ENCODE measurements around the gene L3MBTL3.

The L3MBTL3 gene

DNA sequence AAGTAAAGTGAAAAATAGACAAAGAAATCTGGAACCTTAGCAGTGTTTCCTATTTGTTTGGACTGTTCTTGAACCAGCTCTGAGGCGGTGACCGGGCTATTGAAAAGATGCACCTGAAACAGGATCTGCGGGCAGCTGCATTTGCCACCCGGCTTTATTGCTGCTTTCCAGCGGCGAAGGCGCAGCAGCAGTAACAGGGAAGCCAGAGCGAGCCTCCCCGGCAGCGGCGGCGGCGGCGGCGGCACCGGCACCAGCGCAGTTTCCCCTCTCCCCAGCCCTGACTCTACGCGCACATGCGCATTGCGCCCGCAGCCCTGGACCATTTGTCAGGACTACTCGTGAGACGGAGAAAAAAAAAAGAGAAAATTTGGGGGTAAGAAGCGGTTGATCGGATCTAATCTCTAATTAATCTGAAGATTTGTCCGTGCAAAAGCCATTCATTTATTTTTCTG lies at the start of gene L3MBTL3:
Gene L3MBTL3, plus strand, starts transcription at position 290 of the 452 bp plus-strand sequence. CDS start 24,119 bp downstream, outside the sequence.
- DNase-seq: peak; percentile 88

DNA sequence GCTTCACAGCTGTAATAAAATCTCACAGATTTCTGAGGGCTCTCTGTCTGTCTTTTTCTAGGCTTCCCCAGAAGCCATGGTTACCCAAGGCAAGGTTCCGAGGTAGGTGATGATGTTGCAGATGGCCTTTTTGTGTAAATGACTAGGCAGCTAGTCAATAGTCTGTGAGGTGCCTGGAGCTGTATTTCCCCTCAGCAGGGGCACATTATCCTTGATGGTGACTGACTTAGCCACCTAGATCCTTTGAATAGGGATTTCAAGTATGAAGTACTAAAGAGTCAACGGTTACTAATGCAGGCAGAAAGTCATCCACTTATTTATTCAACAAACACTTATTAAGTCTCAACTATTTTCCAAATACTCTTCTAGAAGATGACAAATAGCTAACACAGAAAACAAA lies 49.3 kb upstream of the L3MBTL3 start:
- no peak for DNase-seq

DNA sequence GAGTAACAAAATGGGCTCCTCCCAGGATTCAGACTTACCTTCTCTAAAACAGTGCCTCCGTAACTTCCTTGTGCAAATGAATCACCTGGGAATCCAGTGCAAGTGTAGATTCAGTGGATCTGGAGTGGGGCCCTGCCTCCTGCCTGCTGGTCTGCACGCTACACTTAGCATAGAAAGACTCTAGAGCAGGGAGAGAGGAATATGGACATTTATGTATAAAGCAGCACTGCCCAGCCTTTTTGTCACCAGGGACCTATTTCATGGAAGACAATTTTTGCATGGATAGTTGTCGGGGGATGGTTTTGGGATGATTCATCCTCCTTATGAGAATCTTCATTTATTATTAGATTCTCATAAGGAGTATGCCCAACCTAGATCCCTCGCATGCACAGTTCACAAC lies 42.3 kb upstream of the L3MBTL3 start:
- no peak for DNase-seq

DNA sequence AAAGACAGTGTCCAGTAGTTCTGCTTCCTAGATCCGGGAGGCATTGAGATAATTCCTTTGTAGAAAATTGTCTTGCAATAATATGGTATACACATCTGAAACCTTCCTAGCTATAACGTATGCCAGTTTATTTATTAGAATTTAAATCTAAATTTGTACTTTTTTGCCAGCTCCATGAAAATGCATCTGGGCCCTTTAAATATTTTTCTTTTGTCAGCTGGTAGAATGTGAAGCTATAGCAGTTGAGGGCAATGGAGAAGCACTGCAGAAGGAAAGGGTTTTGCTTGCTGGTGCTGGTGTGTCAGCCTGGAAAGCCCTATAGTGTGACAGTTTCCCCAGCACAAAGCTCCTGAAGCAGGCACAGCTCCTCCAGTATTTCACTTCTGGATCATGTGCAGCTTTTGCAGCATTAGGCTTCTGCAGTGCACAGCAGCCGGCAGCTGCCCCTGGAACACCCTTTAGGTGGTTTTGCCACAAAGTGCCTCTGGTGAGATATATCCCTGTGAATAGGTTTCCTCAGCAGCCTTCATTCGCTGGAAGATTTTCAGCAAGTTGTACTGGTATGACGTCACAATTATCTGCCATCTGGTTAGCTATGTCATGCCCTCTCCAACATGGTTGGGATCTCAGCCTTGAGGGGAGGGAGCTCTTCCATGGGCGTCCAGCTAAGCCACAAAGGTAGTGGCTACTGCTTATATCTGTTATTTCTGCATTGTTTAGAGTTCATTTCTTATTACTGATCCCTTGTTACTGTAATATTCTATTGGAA lies 40.0 kb upstream of the L3MBTL3 start:
- no peak for DNase-seq

DNA sequence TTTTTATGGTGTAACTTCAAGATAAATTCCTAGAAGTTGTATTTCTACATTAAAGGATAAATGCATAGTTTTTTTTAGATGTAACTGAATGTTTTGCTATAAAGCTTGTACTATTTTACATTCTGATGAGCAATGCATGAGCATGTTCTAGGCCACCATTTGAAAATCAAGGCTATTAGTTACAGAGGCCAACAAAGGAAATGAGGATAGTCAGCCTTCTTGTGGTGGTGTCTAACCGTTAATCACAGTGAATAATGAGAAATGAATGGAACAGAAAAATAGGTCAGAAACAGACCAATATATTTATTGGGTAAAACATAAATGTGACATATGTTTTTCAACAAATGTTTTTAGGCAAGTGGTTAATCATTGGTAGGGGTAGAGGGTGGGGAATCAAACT lies 37.6 kb upstream of the L3MBTL3 start:
- no peak for DNase-seq

DNA sequence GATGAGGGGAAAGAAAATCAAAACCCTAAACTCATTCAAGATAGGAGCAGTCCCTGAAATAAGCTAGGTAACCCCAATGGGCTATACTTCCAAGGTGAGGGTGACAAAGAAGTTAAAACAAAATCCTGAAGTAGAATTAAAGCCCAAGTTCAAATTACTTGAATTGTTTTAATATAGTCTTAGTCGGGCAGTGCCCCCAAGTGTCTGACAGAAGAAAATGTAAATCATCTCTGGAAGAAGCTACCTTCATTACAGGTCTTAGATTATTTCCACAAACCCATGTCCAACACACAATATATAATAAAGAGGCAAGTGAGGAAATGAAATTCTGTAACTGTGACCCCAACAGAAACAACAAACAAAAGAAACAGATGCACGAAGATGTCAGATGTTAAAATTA lies 36.8 kb upstream of the L3MBTL3 start:
- DNase-seq: no peak

DNA sequence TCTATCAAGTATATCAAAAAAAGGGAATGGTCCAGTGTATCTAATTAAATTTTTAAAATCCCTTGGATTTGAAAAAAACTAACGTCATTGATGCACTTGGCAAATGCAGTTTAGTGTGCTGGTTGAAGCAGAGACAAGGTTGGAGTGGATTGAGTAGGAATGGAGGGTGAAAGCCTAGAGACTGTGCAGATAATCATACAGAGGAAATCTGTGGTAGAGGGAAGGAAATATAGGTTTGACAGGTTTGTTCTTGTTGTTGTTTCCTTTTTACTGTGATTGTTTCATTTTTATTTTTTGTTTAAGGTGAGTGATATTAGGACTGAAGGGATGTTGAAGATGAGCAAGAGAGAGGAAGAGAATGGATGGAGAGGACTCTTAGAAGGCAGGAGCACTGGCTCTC lies 29.0 kb upstream of the L3MBTL3 start:
- peak; percentile 2 for DNase-seq

DNA sequence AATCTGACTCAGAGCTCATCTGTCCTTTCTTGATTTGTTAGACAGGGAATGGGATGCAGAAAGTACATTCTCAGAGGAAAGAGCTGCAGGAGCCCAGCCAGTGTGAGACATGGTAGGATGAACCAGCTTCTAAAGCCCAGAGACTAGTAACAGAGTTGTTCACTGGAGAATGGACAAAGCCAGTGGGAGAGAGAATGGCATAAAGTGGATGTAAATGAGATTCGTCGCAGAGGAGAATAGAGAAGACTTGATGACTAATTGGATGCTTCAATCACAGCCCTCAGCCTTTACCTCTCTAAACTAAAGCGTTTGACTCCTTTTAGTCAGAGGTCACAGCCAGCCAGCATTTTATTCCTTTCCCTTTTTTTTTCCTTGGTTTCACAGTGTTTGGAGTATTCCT lies 25.5 kb upstream of the L3MBTL3 start:
- DNase-seq: no peak

DNA sequence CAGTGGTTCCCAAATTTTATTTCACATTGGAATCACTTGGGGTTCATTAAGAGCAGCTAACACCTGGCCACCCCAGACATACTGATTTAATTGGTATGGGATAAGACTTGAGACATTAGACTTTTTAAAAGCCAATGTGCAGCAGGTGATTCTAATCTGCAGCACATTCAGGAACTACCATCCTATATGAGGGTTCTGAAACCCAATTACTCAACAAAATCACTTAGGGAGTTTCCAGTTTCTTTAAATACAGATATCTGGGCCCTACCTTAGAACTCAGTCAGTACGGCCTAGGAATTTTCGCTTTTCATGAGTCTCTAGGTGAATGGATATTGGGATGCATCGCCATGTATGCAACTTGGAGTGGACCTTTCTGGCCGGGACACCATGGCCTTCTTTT lies 24.0 kb upstream of the L3MBTL3 start:
- no peak for DNase-seq

DNA sequence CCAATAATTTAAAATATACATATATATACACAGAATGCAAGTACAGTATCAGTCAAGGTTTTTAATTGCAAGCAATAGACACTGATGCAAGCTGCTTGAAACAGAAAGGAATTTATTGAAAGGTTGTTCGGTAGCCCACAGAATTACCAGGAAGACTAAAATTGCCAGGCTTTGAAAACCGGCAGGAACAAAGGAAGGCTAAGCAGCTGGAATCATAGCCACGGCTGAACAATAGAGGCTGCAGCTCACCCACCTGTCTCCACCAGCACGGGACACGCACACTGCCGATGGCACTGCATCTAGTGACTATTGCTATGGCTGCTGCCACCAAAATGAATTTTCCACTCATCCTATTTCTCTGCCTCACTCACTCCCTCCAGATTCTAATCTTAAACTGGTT lies 22.0 kb upstream of the L3MBTL3 start:
- no peak for DNase-seq

DNA sequence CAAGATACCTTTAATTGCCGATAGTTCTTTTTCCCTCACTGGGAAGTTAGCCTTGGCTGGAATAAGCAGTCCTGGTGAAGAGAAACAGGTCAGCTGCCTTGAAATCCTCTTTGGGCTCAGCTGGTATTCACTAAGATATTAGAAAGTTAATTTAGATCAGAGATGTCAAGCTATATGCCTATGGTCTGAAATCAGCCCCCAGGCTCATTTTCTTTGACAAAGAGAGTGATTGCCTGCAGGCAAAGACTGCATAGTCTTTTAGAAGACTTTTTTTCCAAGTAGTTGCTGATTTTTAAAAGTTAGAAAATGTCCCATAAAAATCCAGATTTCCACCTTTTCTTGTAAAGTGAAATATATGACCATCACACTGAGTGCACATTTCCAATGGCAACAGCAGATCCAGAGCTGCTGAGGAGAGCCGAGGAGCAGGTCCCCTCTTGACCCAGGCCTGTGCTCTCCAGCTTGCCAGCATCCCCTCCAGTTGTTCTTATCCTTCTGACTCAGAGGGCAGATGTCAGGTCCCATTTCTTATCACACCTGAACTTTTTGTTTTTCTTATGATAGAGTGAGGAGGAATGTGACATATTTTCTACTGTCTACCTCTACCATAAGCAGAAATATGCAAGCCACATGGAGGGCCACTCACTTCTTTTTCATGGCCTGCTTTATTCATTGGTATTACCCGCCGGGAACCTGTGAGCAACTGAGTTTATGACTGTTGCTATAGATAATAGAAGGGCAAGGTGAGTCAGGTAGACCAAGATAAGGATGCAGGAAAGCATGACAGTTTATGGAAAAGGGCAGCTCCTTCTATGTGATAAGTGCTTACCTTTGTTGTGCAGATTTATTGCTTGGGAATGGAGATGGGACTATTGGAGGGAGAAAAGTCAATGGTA lies 17.6 kb upstream of the L3MBTL3 start:
- no peak for DNase-seq

DNA sequence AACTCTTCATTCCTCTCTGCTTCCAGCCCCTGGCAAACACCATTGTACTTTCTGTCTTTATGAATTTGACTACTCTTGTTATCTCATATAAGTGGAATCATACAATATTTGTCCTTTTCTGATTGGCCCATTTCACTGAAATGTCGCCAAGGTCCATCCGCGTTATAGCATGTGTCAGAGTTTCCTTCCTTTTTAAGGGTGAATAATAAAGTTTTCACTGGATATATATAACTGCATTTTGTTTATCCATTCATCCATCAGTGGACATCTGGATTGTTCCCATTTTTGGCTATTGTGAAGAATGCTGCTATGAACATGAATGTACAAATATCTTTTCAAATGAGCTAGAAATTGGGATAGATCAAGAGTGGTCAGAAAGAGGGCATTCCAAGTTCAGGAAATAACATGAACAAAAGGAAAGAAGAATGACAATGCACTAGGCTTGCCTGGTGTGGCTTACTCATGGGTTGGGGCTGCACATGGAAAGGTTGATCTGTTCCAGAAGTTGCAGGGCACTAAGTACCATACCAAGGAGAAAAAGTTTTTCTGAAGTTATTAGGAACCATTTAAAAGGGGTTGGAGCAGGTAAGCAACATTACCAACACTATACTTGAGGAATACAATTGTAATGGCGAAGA lies 10.0 kb upstream of the L3MBTL3 start:
- no peak for DNase-seq

DNA sequence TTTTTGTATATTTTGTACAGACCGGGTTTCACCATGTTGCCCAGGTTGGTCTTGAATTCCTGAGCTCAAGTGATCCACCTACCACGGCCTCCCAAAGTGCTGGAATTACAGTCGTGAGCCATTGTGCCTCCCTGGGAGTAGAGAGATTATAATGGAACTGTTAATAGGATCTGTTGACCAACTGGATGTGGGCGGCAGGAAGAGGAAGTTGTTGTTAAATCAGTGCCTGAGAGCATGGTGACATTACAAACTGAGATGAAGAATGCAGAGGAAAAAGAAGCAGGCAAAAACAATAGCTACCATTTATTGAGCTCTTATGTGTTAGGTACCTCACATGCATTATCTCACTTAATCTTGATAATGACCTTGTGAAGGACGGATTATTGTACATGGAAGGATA lies 9.2 kb upstream of the L3MBTL3 start:
- no peak for DNase-seq

DNA sequence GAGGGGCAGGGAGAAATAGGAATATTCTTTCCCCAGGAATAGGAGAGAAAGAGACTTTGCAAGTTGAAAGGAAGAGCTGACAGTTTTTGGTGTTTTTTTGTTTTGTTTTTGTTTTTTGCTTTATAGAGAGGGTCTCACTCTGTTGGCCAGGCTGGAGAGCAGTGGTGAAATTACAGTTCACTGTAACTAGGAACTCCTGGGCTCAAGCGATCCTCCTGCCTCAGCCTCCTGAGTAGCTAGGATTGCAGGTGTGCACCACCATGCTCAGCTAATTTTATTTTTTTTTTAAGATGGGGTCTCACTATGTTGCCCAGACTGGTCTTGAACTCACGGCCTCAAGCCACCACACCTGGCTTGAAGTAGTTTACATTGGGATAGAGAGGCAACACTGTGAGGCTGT lies 8.0 kb upstream of the L3MBTL3 start:
- DNase-seq: no peak

DNA sequence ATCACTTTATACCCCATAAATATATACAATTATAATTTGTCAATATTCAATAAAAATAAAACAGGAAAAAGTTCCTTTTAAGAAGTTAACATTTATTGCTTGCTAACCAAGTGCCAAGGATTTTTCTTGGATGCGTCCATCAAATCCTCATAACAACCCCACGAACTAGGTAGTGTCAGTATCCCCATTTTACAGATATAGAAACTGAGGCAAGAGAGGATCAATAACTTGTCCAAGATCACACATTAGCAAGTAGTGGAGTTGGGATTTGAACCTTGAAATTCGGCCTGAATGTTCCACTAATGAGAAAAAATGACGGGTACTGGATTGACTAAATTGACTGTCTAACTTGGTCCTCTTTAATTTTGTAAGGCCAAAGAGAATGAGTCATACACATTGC lies 5.7 kb upstream of the L3MBTL3 start:
- DNase-seq: no peak

DNA sequence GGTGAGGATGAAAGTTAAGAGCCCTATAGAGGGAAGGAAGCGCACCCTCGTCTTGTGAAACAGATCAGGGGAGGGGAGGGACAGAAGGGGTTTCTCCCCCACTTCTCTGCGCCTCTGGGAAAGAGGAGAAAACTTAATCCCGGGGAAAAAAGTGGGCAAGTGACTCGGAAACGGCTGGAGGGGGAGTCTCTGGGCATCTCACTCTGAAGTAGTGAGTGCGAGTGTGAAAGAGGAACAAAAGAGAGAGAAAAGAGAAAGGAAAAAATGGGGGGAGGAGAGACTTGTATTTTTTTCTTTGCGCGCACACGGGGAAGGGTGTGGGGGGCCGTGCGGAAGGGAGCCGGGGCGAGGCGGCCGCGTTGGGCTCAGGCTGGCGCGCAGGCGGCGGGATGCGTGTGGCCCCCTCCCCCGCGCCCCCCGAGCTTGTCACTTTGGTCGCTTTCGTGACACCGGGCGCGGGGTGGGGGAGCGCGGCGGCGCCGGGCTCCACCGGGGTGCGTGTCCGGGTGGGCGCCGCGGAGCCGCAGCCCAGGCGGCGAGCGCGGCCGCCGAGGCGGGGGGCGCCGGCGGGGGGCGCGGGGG lies 454 bp downstream of the L3MBTL3 start:
- DNase-seq: peak; percentile 30

DNA sequence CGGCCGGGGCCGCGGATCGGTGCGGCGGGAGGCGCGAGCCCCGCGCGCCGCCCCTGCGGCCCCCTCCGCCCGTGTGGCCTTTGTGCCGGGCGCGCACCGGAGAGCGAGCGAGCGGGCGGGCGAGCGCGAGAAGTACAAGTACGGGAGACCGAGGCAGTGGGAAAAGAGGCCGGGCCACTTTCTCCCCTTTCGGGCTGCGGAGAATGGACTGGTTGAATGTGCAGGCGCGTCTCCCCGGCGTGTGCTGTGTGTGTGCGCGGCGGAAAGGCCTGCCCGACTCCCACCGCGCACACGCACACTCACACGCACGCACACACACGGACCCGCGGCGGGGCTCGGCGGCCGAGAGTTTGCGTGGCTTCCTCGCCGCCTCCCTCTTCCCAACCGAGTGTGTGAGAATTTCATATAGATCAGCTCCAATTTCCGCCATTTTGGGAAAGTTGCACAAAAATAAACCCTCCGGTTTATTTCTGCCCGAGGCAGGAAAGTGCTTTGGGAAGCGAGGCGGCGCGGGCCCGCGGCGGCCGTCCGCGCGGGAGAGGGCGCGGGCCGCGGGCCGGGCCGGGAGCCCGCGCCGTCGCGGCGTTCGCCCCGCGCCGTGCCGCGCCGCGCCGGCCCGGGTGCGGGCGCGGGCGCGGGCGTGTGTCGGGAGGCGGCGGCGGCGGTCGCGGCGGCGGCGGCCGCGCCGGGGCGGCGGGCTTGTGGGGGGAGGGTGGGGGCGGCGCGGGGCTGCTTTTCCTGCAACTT lies 1.1 kb downstream of the L3MBTL3 start:
- DNase-seq: peak; percentile 24

DNA sequence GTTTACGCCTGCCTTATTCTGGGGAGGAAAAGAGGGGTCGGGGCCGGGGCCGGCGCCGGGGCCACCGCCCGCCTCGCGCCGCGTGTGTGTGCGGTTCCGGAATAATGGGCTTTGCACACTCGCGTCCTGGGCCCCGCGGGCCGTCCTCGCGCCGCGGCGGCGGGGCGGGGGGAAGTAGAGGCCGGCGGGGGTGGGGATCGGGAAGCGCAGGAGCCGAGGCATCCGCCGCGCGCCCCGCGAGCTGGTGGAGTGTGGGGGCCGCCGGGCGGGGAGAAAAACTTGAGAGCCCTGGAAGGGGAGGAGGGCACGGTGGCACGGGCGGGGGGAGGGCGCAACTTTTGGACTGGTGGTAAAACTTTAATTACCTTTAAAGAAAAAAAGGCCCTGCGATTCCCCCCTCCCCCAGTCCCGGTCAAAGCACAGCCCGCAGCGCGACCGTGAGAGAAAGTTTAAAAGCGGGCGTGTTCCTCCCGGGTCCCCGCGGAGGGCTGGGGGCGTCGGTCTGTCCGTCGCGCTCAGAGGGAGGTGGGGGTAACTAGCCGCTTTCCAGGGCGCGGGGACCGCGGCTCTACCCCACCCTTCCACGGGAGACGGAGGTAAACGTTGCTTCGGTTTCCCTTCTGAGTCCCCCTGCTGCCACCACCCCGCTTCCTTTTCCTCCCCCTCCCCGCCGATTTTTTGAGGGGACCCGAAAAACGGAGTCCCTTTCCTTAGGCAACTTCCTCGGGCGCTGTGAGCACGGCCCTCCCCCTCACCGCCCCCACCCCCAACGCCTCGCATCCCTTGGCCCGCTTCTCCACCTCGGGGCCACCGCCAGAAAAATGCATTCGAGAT lies 1.9 kb downstream of the L3MBTL3 start:
- DNase-seq: peak; percentile 57

DNA sequence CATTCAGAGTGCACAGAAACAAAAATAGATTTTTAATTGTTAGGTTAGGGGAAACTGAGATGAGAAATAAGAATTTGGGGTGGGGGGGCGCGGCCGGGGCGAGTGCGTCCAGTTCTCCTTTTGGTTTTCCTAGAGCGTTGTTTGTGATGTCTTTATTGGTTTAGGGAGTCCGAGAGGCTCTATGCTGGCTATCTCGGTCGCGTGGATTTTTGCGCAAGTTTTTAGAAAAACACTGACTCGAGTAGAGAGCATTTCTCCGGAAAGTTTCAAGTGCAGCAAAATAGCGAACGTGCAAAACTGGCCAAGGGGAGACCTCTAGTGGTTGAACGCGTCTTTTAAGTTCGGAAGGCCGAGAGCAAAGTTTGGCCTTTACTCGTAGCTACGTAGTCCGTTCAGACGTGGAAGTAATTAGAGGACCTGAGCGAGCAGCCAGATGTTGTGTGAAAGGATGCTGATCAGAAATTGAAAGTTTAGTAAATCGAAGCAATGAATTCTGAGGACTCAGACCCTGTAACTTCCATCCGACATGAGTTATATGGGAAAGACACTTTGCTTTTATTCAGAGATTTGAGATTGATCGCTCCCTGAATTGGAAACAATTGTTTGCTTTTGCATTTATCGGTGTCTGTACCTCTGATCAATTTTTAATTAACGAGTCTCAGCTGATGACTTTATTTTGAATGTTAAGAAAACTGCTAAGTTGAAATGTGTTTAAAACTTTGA lies 2.7 kb downstream of the L3MBTL3 start:
- DNase-seq: peak; percentile 91

DNA sequence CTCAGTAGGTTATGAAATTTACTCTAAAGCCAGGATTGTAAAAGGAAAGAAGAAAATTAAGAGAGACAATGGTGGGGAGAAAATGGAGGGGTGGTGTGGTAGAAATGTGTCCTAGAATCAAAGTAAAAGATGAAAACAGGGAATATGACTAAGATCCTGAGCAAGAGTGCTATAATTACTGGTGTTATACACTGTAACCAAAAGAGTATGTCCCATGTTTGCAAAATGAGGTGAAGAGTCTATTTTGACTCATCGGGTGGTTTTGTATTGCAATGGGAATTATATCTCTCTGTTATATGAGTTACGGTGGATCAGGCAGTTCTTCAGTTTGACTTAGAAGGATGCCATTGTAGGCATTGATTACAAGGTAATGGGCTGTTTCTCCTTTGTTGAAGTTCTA lies 8.5 kb downstream of the L3MBTL3 start:
- DNase-seq: no peak

DNA sequence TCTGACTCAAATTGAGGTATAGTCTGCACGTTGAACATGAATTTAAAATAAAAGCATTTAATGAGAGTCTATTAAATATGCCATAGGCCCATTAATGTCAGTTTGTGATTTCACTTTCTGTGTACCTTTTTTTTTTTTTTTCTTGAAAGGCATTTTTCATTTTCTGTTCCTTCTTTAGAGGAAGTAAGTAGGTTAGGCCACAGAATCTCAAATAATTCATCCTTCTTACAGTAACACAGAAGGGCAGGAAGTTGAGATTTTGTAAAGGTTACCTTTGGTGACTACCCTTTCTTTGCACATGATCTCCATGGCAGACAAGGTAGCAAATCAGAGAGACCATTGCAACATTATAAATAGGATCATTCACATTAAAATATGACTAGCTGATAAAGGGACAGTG lies 9.6 kb downstream of the L3MBTL3 start:
- peak; percentile 68 for DNase-seq

All from CD4-positive, alpha-beta T cell treated with Interleukin-4 for 4 hours (primary cell).